Activated CD8-positive, alpha-beta T cell treated with anti-CD3 and anti-CD28 coated beads for 36 hours (primary cell): ENCODE data around the gene FUT7. TPM values are rescaled to one million over a fixed set of nuclear protein-coding genes. Genes with fewer than 3 reads are reported as not detected.
A peak's percentile ranks its signal among the peaks of the same experiment; 100 is the strongest.

ENCODE experiments used
- ATAC-seq: fragments of 200-7000 bp; cut with Tn5 transposase; one replicate; pipeline ENCODE4 v1.10.0; 2021; ENCODE audit warnings: mild to moderate bottlenecking, moderate library complexity
- CTCF ChIA-PET: fragments of 350-600 bp; sonication (Branson Sonifier 250); formaldehyde crosslinking; loops from one replicate; lab custom pipeline; 2021; ENCODE audit warnings: antibody characterized with exemption; lab: Charles Lee
- POLR2A ChIA-PET: fragments of 350-600 bp; sonication (Branson Sonifier 250); formaldehyde crosslinking; loops from one replicate; lab custom pipeline; 2021; ENCODE audit warnings: antibody characterized with exemption; lab: Charles Lee
- DNase-seq: peaks from one replicate; pipeline ENCODE4 v3.0.0-alpha.2; 2020
- H3K27ac Mint-ChIP-seq: one replicate; pipeline ENCODE4 v1.8.0; 2021; ENCODE audit warnings: mild to moderate bottlenecking, mixed read lengths
- H3K27me3 Mint-ChIP-seq: one replicate; pipeline ENCODE4 v1.8.0; 2021; ENCODE audit warnings: mixed read lengths
- H3K36me3 Mint-ChIP-seq: one replicate; pipeline ENCODE4 v1.8.0; 2021; ENCODE audit warnings: low read depth, mixed read lengths
- H3K4me1 Mint-ChIP-seq: one replicate; pipeline ENCODE4 v1.8.0; 2021; ENCODE audit warnings: low read depth, mixed read lengths
- H3K4me3 Mint-ChIP-seq: one replicate; pipeline ENCODE4 v1.8.0; 2021; ENCODE audit warnings: mild to moderate bottlenecking, moderate library complexity, mixed read lengths
- H3K9me3 Mint-ChIP-seq: one replicate; pipeline ENCODE4 v1.8.0; 2021; ENCODE audit warnings: mixed read lengths
- CTCF ChIP-seq: fragments of 200-600 bp; IDR thresholded peaks from one replicate; pipeline ENCODE4 v1.8.0; 2022; ENCODE audit warnings: antibody characterized with exemption, mild to moderate bottlenecking
- intact Hi-C: fragments of 100-400 bp; cut with micrococcal nuclease; formaldehyde crosslinking; loops from one replicate; pipeline ENCODE4 v1.10.0; 2022
- total RNA-seq, 2 experiments: library from RNA; stranded (reverse); gene quantifications; one replicate each; pipeline ENCODE4 v1.2.3, GENCODE V29; 2021

The FUT7 gene
- total RNA-seq, 2 experiments from 2014 or later, result 0.09 TPM; not detected in 1

- ChIA-PET POLR2A (no interaction called here), CTCF (interaction anchor here (1.0 to 1.1 kb wide), 2 partner anchors 10 to 39 kb away, joined by 3 read pairs; no protein-coding TSS in a partner anchor)
- no peak for ATAC-seq
- no peak for DNase-seq
- peaks cover 2% of the 10 kb centered on the region for H3K4me1 Mint-ChIP-seq
- H3K27me3 Mint-ChIP-seq, result no peaks in the 10 kb centered on the region
- intact Hi-C loops, result no loop called here
- no peaks in the 10 kb centered on the region for H3K9me3 Mint-ChIP-seq
- no peak overlapping the region for H3K27ac Mint-ChIP-seq
- peaks cover 4% of the 10 kb centered on the region for H3K36me3 Mint-ChIP-seq
- TF ChIP-seq CTCF, result no peak
- no peak overlapping the region for H3K4me3 Mint-ChIP-seq
These were observed 42.9 kb upstream of the FUT7 start for GRCh38 chr9:137074657-137075274.

GRCh38 chr9:137073992-137074399 lies 42.1 kb upstream of the FUT7 start:
- DNase-seq (no peak), ATAC-seq (no peak)
- H3K4me1 Mint-ChIP-seq, result no peaks in the 10 kb centered on the region
- H3K27me3 Mint-ChIP-seq, result no peaks in the 10 kb centered on the region
- ChIA-PET CTCF (interaction anchor here (1.0 to 11.3 kb wide), 2 partner anchors 10 to 24 kb away, joined by 3 to 164 read pairs; partner anchors contain the start of gene NPDC1), POLR2A (no interaction called here)
- H3K27ac Mint-ChIP-seq, result no peak overlapping the region
- H3K4me3 Mint-ChIP-seq, result no peak overlapping the region
- peaks cover 3% of the 10 kb centered on the region for H3K36me3 Mint-ChIP-seq
- intact Hi-C loops, result no loop called here
- H3K9me3 Mint-ChIP-seq, result no peaks in the 10 kb centered on the region
- TF ChIP-seq CTCF, result no peak

- peak overlapping the region; percentile 62 for H3K27ac Mint-ChIP-seq
- peak overlapping the region; percentile 68 for H3K4me3 Mint-ChIP-seq
- POLR2A ChIA-PET, result interaction anchor here (0.6 to 1.5 kb wide), 6 partner anchors 9 to 247 kb away, joined by 3 to 5 read pairs (median 3); partner anchors contain the start of gene TUBB4B
- intact Hi-C loops, result no loop called here
- no peak for DNase-seq
- H3K27me3 Mint-ChIP-seq, result peaks cover 1% of the 10 kb centered on the region
- H3K9me3 Mint-ChIP-seq, result no peaks in the 10 kb centered on the region
- H3K4me1 Mint-ChIP-seq, result peaks cover 7% of the 10 kb centered on the region
- no peaks in the 10 kb centered on the region for H3K36me3 Mint-ChIP-seq
- CTCF ChIA-PET, result interaction anchor here (1.4 to 11.3 kb wide), 9 partner anchors 8 to 293 kb away, joined by 3 to 164 read pairs (median 7); partner anchors contain the start of genes ABCA2, FUT7 and NPDC1
- ATAC-seq, result no peak
- TF ChIP-seq CTCF, result no peak
These were observed 39.4 kb upstream of the FUT7 start for GRCh38 chr9:137071282-137071681.

GRCh38 chr9:137070906-137071275 lies 39.0 kb upstream of the FUT7 start:
- Mint-ChIP-seq H3K4me1 (peaks cover 7% of the 10 kb centered on the region), H3K27ac (peak overlapping the region; percentile 62)

More at GRCh38 chr9:137070906-137071275, 39.0 kb upstream of the FUT7 start:
- no peaks in the 10 kb centered on the region for H3K36me3 Mint-ChIP-seq
- H3K27me3 Mint-ChIP-seq, result peaks cover 1% of the 10 kb centered on the region
- no peaks in the 10 kb centered on the region for H3K9me3 Mint-ChIP-seq
- intact Hi-C loops, result no loop called here
- ATAC-seq, result no peak
- TF ChIP-seq CTCF, result no peak
- ChIA-PET CTCF (interaction anchor here (0.8 to 11.3 kb wide), 12 partner anchors 9 to 293 kb away, joined by 3 to 164 read pairs (median 8); partner anchors contain the start of genes ABCA2, FUT7, MAN1B1 and NPDC1), POLR2A (interaction anchor here (0.6 to 1.7 kb wide), 7 partner anchors 9 to 246 kb away, joined by 3 to 5 read pairs (median 3); partner anchors contain the start of gene TUBB4B)
- no peak for DNase-seq
- peak overlapping the region; percentile 68 for H3K4me3 Mint-ChIP-seq
